Tongue (tissue), 2 donors: Measurements from ENCODE around the gene HDLBP. TPM values are rescaled to one million over a fixed set of nuclear protein-coding genes. Genes with fewer than 3 reads are reported as not detected.

ENCODE experiments used
- DNase-seq: peaks from one replicate; pipeline ENCODE4 v3.0.0-alpha.2; 2015
- total RNA-seq: library from RNA; depleted of rRNA; stranded (reverse); fragments of >200 nt; gene quantifications from one replicate; pipeline ENCODE4 v1.2.3, GENCODE V29; 2014

Gene HDLBP
- total RNA-seq, 1 donor from 2014 or later: 509 TPM

- DNase-seq: no peak
Observed at GRCh38 chr2:241249654-241250053, 65.8 kb downstream of the HDLBP start.

GRCh38 chr2:241248897-241249296, 66.6 kb downstream of the HDLBP start:
- no peak for DNase-seq

GRCh38 chr2:241248289-241248688, 67.2 kb downstream of the HDLBP start:
- DNase-seq: no peak

- DNase-seq: no peak
Observed at GRCh38 chr2:241244368-241244767, 71.1 kb downstream of the HDLBP start.

GRCh38 chr2:241242306-241242705, 73.2 kb downstream of the HDLBP start:
- DNase-seq: no peak

- DNase-seq: no peak
Observed at GRCh38 chr2:241241669-241242068, 73.8 kb downstream of the HDLBP start.

- no peak for DNase-seq
Observed at GRCh38 chr2:241240320-241241004, 75.0 kb downstream of the HDLBP start.

GRCh38 chr2:241239552-241240202, 75.8 kb downstream of the HDLBP start:
- DNase-seq: no peak

GRCh38 chr2:241238693-241239198, 76.7 kb downstream of the HDLBP start:
- DNase-seq: no peak

- DNase-seq: no peak
Observed at GRCh38 chr2:241237949-241238371, 77.5 kb downstream of the HDLBP start.

GRCh38 chr2:241237047-241237446, 78.4 kb downstream of the HDLBP start:
- DNase-seq: no peak

GRCh38 chr2:241235859-241236593, 79.4 kb downstream of the HDLBP start:
- no peak for DNase-seq

GRCh38 chr2:241234962-241235740, 80.3 kb downstream of the HDLBP start:
- no peak for DNase-seq

GRCh38 chr2:241234066-241234790, 81.2 kb downstream of the HDLBP start:
- no peak for DNase-seq

GRCh38 chr2:241232736-241233575, 82.5 kb downstream of the HDLBP start:
- no peak for DNase-seq

- DNase-seq: no peak
Observed at GRCh38 chr2:241230435-241230834, 85.0 kb downstream of the HDLBP start.

- no peak for DNase-seq
Observed at GRCh38 chr2:241229563-241230401, 85.7 kb downstream of the HDLBP start.

- DNase-seq: no peak
Observed at GRCh38 chr2:241228860-241229516, 86.5 kb downstream of the HDLBP start.
